Activated CD4-positive, alpha-beta T cell treated with anti-CD3 and anti-CD28 coated beads for 36 hours (primary cell): ENCODE measurements around the gene CACNA2D3. TPM values are rescaled to one million over a fixed set of nuclear protein-coding genes. Genes with fewer than 3 reads are reported as not detected.

Experiments used
- ATAC-seq: fragments of 200-7000 bp; cut with Tn5 transposase; one replicate; pipeline ENCODE4 v1.10.0; 2021; ENCODE audit warnings: mild to moderate bottlenecking, moderate library complexity
- CTCF ChIA-PET: fragments of 350-600 bp; sonication (Branson Sonifier 250); formaldehyde crosslinking; loops from one replicate; lab custom pipeline; 2021; ENCODE audit warnings: antibody characterized with exemption; lab: Charles Lee
- POLR2A ChIA-PET: fragments of 350-600 bp; sonication (Branson Sonifier 250); formaldehyde crosslinking; loops from one replicate; lab custom pipeline; 2021; ENCODE audit warnings: antibody characterized with exemption, inconsistent platforms; lab: Charles Lee
- DNase-seq: peaks from one replicate; pipeline ENCODE4 v3.0.0-alpha.2; 2020
- H3K27ac Mint-ChIP-seq: one replicate; pipeline ENCODE4 v1.8.0; 2021; ENCODE audit warnings: mixed read lengths
- H3K27me3 Mint-ChIP-seq: one replicate; pipeline ENCODE4 v1.8.0; 2021; ENCODE audit warnings: mixed read lengths
- H3K36me3 Mint-ChIP-seq: one replicate; pipeline ENCODE4 v1.8.0; 2021; ENCODE audit warnings: low read depth, mixed read lengths
- H3K4me1 Mint-ChIP-seq: one replicate; pipeline ENCODE4 v1.8.0; 2021; ENCODE audit warnings: mixed read lengths
- H3K4me3 Mint-ChIP-seq: one replicate; pipeline ENCODE4 v1.8.0; 2021; ENCODE audit warnings: mild to moderate bottlenecking, moderate library complexity, mixed read lengths
- H3K9me3 Mint-ChIP-seq: one replicate; pipeline ENCODE4 v1.8.0; 2021; ENCODE audit warnings: low read depth, mixed read lengths
- intact Hi-C, 2 experiments: fragments of 100-400 bp; cut with DNase I in 1 of 2; cut with micrococcal nuclease in 1 of 2; formaldehyde crosslinking; loops; one replicate each; pipeline versions ENCODE4 v1.14.2 to v1.15.1; 2022 to 2024; cut with DNase I, micrococcal nuclease
- total RNA-seq, 2 experiments: library from RNA; stranded (reverse); gene quantifications; one replicate each; pipeline ENCODE4 v1.2.3, GENCODE V29; 2021

Gene CACNA2D3
- total RNA-seq, 2 experiments from 2014 or later: not detected

DNA sequence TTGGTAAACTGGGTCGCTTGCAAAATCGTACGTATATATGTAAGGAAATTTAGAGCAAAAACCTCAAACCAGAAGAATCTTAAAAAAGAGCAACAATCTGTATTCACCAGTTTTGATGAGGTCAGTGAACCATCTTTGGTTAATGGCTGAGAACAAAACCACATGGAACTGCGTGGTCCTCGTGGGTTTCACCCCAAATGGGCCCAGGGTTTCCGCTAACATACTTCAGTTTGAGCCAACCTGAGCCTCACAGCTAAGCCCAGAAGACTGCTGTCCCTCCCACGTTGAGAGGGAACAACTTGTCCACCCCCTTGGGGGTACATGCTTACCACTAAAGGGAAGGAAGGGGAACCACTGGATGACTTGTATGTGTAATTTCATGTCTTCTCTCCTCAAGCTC, 204.6 kb downstream of the CACNA2D3 start:
- CTCF ChIA-PET: no interaction called here
- DNase-seq: no peak
- H3K27ac Mint-ChIP-seq: no peak overlapping the region
- H3K4me1 Mint-ChIP-seq: no peaks in the 10 kb centered on the region
- POLR2A ChIA-PET: no interaction called here
- H3K9me3 Mint-ChIP-seq: no peaks in the 10 kb centered on the region
- ATAC-seq: no peak
- no peak overlapping the region for H3K4me3 Mint-ChIP-seq
- H3K27me3 Mint-ChIP-seq: peaks cover 5% of the 10 kb centered on the region
- no peaks in the 10 kb centered on the region for H3K36me3 Mint-ChIP-seq
- intact Hi-C loops: no loop called here

GRCh38 chr3:54331341-54331740, 209.0 kb downstream of the CACNA2D3 start:
- Mint-ChIP-seq H3K27me3 (peaks cover 10% of the 10 kb centered on the region), H3K9me3 (no peaks in the 10 kb centered on the region), H3K27ac (no peak overlapping the region), H3K4me3 (no peak overlapping the region), H3K4me1 (no peaks in the 10 kb centered on the region), H3K36me3 (no peaks in the 10 kb centered on the region)
- ChIA-PET CTCF (no interaction called here), POLR2A (no interaction called here)
- no peak for DNase-seq
- no peak for ATAC-seq
- intact Hi-C loops: no loop called here

- Mint-ChIP-seq H3K36me3 (no peaks in the 10 kb centered on the region), H3K4me3 (no peak overlapping the region), H3K4me1 (no peaks in the 10 kb centered on the region), H3K27me3 (peaks cover 11% of the 10 kb centered on the region), H3K9me3 (no peaks in the 10 kb centered on the region), H3K27ac (no peak overlapping the region)
- ATAC-seq: no peak
- intact Hi-C loops: no loop called here
- ChIA-PET CTCF (no interaction called here), POLR2A (no interaction called here)
- DNase-seq: no peak
Measured at GRCh38 chr3:54337846-54338245, 215.5 kb downstream of the CACNA2D3 start.

- H3K27ac Mint-ChIP-seq: no peak overlapping the region
- no peak for DNase-seq
- H3K9me3 Mint-ChIP-seq: no peaks in the 10 kb centered on the region
- no peak for ATAC-seq
- intact Hi-C loops: no loop called here
- no peaks in the 10 kb centered on the region for H3K36me3 Mint-ChIP-seq
- ChIA-PET POLR2A (no interaction called here), CTCF (no interaction called here)
- no peaks in the 10 kb centered on the region for H3K4me1 Mint-ChIP-seq
- H3K27me3 Mint-ChIP-seq: peaks cover 11% of the 10 kb centered on the region
- no peak overlapping the region for H3K4me3 Mint-ChIP-seq
Measured at GRCh38 chr3:54339608-54340007, 217.3 kb downstream of the CACNA2D3 start.

DNA sequence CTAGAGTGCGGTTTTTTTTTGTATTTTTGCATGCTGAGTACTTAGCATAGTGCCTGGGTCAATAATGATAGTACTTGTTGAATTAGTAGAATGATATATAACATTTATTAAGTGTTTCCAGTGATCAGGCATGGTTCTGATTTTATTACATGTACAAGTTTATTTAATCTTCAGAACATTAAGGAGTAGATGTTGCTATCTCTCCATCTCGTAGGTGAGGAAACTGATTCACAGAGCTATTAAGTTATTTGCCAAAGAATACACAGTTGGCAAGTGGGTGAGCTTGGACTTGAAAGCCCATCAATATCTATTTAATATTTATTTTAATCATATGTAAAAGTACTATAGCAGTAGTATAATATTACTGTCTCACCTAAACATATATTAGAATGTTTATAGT, 219.5 kb downstream of the CACNA2D3 start:
- Mint-ChIP-seq H3K27ac (no peak overlapping the region), H3K4me1 (no peaks in the 10 kb centered on the region)

DNA sequence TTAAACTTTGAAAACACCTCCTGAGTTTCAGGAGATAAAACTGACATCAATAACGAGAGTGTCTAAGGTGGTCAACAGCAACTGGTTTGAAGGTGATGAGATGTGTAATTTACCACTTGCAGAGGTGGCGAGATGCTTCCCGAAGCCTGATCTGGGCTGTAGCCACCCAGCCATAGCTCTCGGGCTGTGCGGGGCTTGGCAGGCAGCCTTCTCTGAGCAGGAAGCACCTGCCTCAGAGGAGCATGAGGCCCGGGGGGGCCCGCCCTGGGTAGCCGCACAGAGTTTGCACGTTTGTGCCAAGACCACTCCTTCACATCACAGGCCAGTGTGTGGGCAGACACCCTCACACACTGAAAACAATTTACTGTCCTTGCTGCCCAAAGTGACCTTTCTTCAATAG, 220.3 kb downstream of the CACNA2D3 start:
- H3K4me3 Mint-ChIP-seq: no peak overlapping the region
- ATAC-seq (no peak), DNase-seq (no peak)
- POLR2A ChIA-PET: no interaction called here
- H3K36me3 Mint-ChIP-seq: no peaks in the 10 kb centered on the region
- intact Hi-C loops: no loop called here
- H3K9me3 Mint-ChIP-seq: no peaks in the 10 kb centered on the region
- H3K27ac Mint-ChIP-seq: no peak overlapping the region
- H3K27me3 Mint-ChIP-seq: peaks cover 11% of the 10 kb centered on the region
- H3K4me1 Mint-ChIP-seq: no peaks in the 10 kb centered on the region
- CTCF ChIA-PET: interaction anchor here (0.6 kb wide), 1 partner anchor 406 kb away, joined by 3 read pairs; no protein-coding TSS in a partner anchor

More for the DNA sequence above, 219.5 kb downstream of the CACNA2D3 start:
- Mint-ChIP-seq H3K27me3 (peaks cover 11% of the 10 kb centered on the region), H3K36me3 (no peaks in the 10 kb centered on the region), H3K4me3 (no peak overlapping the region), H3K9me3 (no peaks in the 10 kb centered on the region)
- ChIA-PET CTCF (interaction anchor here (1.2 kb wide), 1 partner anchor 403 kb away, joined by 4 read pairs; no protein-coding TSS in a partner anchor), POLR2A (interaction anchor here (0.6 kb wide), 1 partner anchor 1320 kb away, joined by 4 read pairs; no protein-coding TSS in a partner anchor)
- intact Hi-C loops: no loop called here
- ATAC-seq (no peak), DNase-seq (no peak)

DNA sequence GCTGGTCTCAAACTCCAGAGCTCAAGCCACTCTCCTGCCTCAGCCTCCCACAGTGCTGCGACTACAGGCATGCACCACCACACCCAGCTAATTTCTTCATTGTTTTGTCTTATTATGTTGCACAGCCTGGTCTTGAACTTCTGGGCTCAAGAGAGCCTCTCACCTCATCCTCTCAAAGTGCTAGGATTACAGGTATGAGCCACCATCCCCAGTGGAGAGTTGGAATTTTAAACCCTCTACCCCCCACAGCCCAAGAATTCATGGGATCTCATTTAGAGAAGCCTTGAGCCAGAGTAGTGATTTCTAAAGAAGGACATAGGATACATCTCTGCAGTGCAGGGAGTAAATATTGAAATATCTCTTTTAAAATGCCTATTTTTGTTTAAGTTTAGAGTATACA, 221.1 kb downstream of the CACNA2D3 start:
- Mint-ChIP-seq H3K27me3 (peaks cover 11% of the 10 kb centered on the region), H3K4me3 (no peak overlapping the region), H3K27ac (no peak overlapping the region), H3K36me3 (no peaks in the 10 kb centered on the region), H3K4me1 (no peaks in the 10 kb centered on the region), H3K9me3 (no peaks in the 10 kb centered on the region)
- intact Hi-C loops: no loop called here
- DNase-seq (no peak), ATAC-seq (no peak)
- POLR2A ChIA-PET: no interaction called here
- CTCF ChIA-PET: no interaction called here

DNA sequence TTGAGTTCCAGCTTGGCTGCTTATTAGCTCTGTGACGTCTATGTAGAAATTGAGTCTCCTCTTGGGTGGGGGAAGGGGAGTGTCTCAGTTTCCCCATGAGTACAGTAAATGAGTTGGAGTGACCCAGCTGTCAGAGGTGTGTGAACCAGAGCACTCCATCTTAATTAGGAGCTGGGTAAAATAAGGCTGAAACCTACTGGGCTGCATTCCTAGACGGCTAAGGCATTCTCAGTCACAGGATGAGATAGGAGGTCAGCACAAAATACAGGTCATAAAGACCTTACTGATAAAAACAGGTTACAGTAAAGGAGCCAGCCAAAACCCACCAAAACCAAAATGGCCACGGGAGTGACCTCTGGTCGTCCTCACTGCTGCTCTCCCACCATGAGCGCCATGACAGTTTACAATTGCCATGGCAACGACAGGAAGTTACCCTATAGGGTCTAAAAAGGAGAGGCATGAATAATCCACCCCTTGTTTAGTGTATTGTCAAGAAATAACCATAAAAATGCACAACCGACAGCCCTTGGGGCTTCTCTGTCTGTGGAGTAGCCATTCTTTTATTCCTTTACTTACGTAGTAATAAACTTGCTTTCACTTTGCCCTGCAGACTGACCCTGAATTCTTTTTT, 222.4 kb downstream of the CACNA2D3 start:
- Mint-ChIP-seq H3K27ac (no peak overlapping the region), H3K27me3 (peaks cover 8% of the 10 kb centered on the region), H3K36me3 (no peaks in the 10 kb centered on the region), H3K9me3 (no peaks in the 10 kb centered on the region), H3K4me3 (no peak overlapping the region), H3K4me1 (no peaks in the 10 kb centered on the region)
- ChIA-PET CTCF (no interaction called here), POLR2A (no interaction called here)
- intact Hi-C loops: no loop called here
- no peak for DNase-seq
- no peak for ATAC-seq

- Mint-ChIP-seq H3K36me3 (no peaks in the 10 kb centered on the region), H3K27me3 (peaks cover 7% of the 10 kb centered on the region), H3K9me3 (no peaks in the 10 kb centered on the region), H3K27ac (no peak overlapping the region), H3K4me3 (no peak overlapping the region), H3K4me1 (no peaks in the 10 kb centered on the region)
- ChIA-PET POLR2A (no interaction called here), CTCF (no interaction called here)
- no peak for DNase-seq
- ATAC-seq: no peak
- intact Hi-C loops: no loop called here
Measured at GRCh38 chr3:54345847-54346375, 223.6 kb downstream of the CACNA2D3 start.

GRCh38 chr3:54347060-54347459, 224.7 kb downstream of the CACNA2D3 start:
- DNase-seq: no peak
- ChIA-PET CTCF (interaction anchor here (0.7 kb wide), 1 partner anchor 182 kb away, joined by 3 read pairs; no protein-coding TSS in a partner anchor), POLR2A (no interaction called here)
- no peak for ATAC-seq
- H3K27ac Mint-ChIP-seq: no peak overlapping the region
- peaks cover 6% of the 10 kb centered on the region for H3K27me3 Mint-ChIP-seq
- H3K4me3 Mint-ChIP-seq: no peak overlapping the region
- intact Hi-C loops: no loop called here
- H3K9me3 Mint-ChIP-seq: no peaks in the 10 kb centered on the region
- no peaks in the 10 kb centered on the region for H3K36me3 Mint-ChIP-seq
- no peaks in the 10 kb centered on the region for H3K4me1 Mint-ChIP-seq

DNA sequence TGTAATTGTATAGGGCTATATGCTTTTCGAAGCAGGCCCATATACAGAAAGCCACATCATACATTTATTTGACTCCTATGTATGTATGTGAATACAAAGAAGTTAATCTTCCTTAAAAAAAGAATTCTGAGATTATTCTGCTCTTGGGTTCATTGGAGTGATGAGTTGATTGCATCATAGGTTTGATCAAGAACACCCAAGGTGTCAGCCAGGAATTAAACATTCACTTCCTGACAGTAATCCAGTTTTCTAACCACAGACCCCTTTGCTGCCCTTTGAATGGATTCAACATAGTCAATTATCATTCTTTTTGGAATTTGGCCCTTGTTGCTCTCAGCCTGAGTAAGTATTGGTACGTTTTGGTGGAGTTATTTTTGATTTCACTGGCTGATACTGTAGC, 225.6 kb downstream of the CACNA2D3 start:
- DNase-seq: no peak
- H3K4me3 Mint-ChIP-seq: no peak overlapping the region
- H3K9me3 Mint-ChIP-seq: no peaks in the 10 kb centered on the region
- peaks cover 2% of the 10 kb centered on the region for H3K27me3 Mint-ChIP-seq
- H3K4me1 Mint-ChIP-seq: no peaks in the 10 kb centered on the region
- H3K27ac Mint-ChIP-seq: no peak overlapping the region
- CTCF ChIA-PET: no interaction called here
- no peak for ATAC-seq
- POLR2A ChIA-PET: no interaction called here
- intact Hi-C loops: no loop called here
- no peaks in the 10 kb centered on the region for H3K36me3 Mint-ChIP-seq

DNA sequence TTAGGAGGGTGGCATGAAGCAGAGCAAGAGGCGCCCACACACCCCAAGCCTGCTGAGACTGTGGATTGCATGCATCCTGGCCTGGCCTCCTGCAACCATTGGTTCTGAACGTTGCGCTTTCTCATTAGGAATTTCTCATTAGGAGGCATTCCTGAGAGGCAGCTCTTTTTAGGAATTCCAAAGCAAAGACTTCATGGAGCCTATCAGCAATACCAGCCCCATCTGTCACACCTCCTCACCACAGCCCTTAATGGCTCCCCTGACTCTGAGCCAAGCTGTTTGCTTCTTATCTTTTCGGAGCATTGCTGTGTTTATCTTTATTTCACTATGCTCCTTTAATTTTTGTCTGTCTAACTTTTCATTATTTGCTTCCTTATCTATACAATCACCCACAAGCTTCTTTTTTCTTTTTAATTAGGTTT, 226.9 kb downstream of the CACNA2D3 start:
- CTCF ChIA-PET: no interaction called here
- H3K4me1 Mint-ChIP-seq: no peaks in the 10 kb centered on the region
- intact Hi-C loops: no loop called here
- H3K4me3 Mint-ChIP-seq: no peak overlapping the region
- POLR2A ChIA-PET: no interaction called here
- H3K27me3 Mint-ChIP-seq: no peaks in the 10 kb centered on the region
- no peak for ATAC-seq
- H3K27ac Mint-ChIP-seq: no peak overlapping the region
- H3K9me3 Mint-ChIP-seq: no peaks in the 10 kb centered on the region
- no peaks in the 10 kb centered on the region for H3K36me3 Mint-ChIP-seq
- DNase-seq: no peak
